ENCODE data around the gene C1orf122.
A peak's percentile ranks its signal among the peaks of the same experiment; 100 is the strongest.
"Not testable (repeated sequence)": the region's sequence is repeated elsewhere in the genome, so short reads cannot be mapped to it uniquely, and the experiment has no call there.

The C1orf122 gene

GRCh38 chr1:37764888-37765441 lies 42.6 kb upstream of the C1orf122 start, which contains the start of gene EPHA10:
Gene EPHA10 (minus strand): TSS chr1:37765120. CDS start chr1:37765066, 54 bp downstream.
- TF ChIP-seq CTCF (IDR thresholded peaks at IDR 0.05; ENCODE audit: insufficient read depth, low read depth, low read length, missing control alignments), result no peak
- no peak within 1 kb of the TSS for H3K4me3 ChIP-seq (ENCODE audit: low read depth, low read length)
- DNase-seq (ENCODE audit: low read depth), result no peak

- TF ChIP-seq CTCF (IDR thresholded peaks at IDR 0.05; ENCODE audit: insufficient read depth, low read depth, low read length, missing control alignments), result no peak
- DNase-seq (ENCODE audit: low read depth), result peak; percentile 27
- no peak overlapping the region for H3K4me3 ChIP-seq (ENCODE audit: low read depth, low read length)
Measured at GRCh38 chr1:37765916-37766664, 41.5 kb upstream of the C1orf122 start.

- no peak overlapping the region for H3K4me3 ChIP-seq (ENCODE audit: low read depth, low read length)
- TF ChIP-seq CTCF (IDR thresholded peaks at IDR 0.05; ENCODE audit: insufficient read depth, low read depth, low read length, missing control alignments), result no peak
- DNase-seq (ENCODE audit: low read depth), result no peak
Measured at GRCh38 chr1:37767488-37767887, 40.1 kb upstream of the C1orf122 start.

- not testable (repeated sequence) for H3K4me3 ChIP-seq (ENCODE audit: low read depth, low read length); DNase-seq (ENCODE audit: low read depth)
Measured at GRCh38 chr1:37771440-37771839, 36.1 kb upstream of the C1orf122 start.

GRCh38 chr1:37776946-37777516 lies 30.6 kb upstream of the C1orf122 start:
- DNase-seq (ENCODE audit: low read depth), result no peak
- H3K4me3 ChIP-seq (ENCODE audit: low read depth, low read length), result no peak overlapping the region
- no peak for TF ChIP-seq CTCF (IDR thresholded peaks at IDR 0.05; ENCODE audit: insufficient read depth, low read depth, low read length, missing control alignments)

GRCh38 chr1:37778654-37779053 lies 28.9 kb upstream of the C1orf122 start:
- no peak for DNase-seq (ENCODE audit: low read depth)
- no peak overlapping the region for H3K4me3 ChIP-seq (ENCODE audit: low read depth, low read length)
- TF ChIP-seq CTCF (IDR thresholded peaks at IDR 0.05; ENCODE audit: insufficient read depth, low read depth, low read length, missing control alignments), result no peak

GRCh38 chr1:37782491-37782890 lies 25.1 kb upstream of the C1orf122 start:
- H3K4me3 ChIP-seq (ENCODE audit: low read depth, low read length), result no peak overlapping the region
- no peak for DNase-seq (ENCODE audit: low read depth)
- TF ChIP-seq CTCF (IDR thresholded peaks at IDR 0.05; ENCODE audit: insufficient read depth, low read depth, low read length, missing control alignments), result no peak
